ENCODE results near the gene ZNF865.
A peak's percentile ranks its signal among the peaks of the same experiment; 100 is the strongest.

DNA sequence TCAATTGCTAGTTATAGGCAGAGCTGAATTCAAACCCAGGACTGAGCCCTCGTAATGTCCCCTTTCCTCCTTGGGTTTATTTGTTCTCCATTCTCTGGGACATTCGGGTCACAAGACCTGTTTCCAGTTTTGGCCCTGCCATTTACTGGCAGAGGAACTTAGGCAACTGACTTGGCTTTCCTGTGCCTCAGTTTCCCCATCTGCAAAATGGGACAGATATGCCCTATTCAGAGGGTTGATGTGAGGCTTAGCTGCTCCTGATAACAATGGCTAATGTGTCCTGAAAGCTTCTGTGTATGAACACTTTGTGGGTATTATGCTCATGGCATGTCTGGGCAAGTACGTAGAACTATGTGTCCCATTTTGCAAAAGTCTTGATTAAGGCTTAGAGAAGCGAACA is 4.4 kb upstream of the ZNF865 start:
- TF ChIP-seq POLR2AphosphoS5 (IDR thresholded peaks at IDR 0.05; ENCODE audit: insufficient read depth in 1 of 2, low read depth in 1 of 2) (peak in 1 of 2 donors; percentile 51), POLR2A (IDR thresholded peaks at IDR 0.05) (no peak)
- TF ChIP-seq, protein P1, sequence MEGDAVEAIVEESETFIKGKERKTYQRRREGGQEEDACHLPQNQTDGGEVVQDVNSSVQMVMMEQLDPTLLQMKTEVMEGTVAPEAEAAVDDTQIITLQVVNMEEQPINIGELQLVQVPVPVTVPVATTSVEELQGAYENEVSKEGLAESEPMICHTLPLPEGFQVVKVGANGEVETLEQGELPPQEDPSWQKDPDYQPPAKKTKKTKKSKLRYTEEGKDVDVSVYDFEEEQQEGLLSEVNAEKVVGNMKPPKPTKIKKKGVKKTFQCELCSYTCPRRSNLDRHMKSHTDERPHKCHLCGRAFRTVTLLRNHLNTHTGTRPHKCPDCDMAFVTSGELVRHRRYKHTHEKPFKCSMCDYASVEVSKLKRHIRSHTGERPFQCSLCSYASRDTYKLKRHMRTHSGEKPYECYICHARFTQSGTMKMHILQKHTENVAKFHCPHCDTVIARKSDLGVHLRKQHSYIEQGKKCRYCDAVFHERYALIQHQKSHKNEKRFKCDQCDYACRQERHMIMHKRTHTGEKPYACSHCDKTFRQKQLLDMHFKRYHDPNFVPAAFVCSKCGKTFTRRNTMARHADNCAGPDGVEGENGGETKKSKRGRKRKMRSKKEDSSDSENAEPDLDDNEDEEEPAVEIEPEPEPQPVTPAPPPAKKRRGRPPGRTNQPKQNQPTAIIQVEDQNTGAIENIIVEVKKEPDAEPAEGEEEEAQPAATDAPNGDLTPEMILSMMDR (IDR thresholded peaks at IDR 0.05): no peak

All from vagina (tissue), 2 donors.